HG02798 (cell line): Measurements from ENCODE around the gene SLC35B3.
A peak's percentile ranks its signal among the peaks of the same experiment; 100 is the strongest.
"Not testable (repeated sequence)": the region's sequence is repeated elsewhere in the genome, so short reads cannot be mapped to it uniquely, and the experiment has no call there.

ENCODE experiments used
- ATAC-seq: cut with Tn5 transposase; IDR thresholded peaks from one replicate; pipeline ENCODE4 v1.9.1; 2021; ENCODE audit warnings: mild to moderate bottlenecking; ENCODE audit not compliant: unreplicated experiment, poor library complexity

The SLC35B3 gene

DNA sequence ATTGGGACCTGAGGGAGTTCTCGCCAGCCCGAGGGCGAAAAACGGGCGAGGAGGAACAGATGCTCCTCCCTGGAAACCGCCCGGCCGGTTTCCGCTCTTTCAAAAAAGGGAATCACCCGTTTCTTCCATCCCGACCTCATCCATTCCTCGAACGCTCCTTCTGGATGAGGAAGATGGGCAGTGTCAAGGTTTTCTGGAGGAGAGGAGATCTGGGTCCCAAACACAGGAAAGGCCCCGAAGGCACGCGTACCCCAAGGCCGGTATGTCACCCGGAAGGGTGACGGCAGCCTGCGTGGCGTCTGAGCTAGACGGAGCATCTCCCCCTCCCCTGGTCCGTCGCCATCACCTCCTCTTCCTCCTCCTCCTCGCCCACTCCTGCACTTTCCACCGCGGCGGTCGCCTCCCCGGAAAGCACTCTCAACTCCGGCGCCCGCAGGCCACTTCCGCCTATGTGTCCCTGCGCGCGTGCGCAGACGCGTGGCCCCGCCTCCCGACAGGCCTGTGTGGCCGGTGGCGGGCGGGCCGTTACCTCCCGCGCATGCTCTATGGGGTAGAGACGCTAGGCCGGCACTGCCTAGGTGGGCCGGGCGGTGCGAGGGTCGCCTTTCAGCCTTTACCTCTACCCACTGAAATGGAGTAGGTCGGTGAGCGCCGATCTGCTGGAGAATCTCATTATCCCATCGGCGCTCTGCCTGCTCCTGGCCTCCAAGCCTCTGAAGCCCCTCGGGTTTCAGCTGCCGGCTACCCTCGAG, at the start of gene SLC35B3:
Gene SLC35B3, minus strand, starts transcription at position 453 of the 752 bp plus-strand sequence.
- peak; percentile 97 for ATAC-seq

- no peak for ATAC-seq
These were observed 48.3 kb upstream of the SLC35B3 start for GRCh38 chr6:8483650-8484049.

DNA sequence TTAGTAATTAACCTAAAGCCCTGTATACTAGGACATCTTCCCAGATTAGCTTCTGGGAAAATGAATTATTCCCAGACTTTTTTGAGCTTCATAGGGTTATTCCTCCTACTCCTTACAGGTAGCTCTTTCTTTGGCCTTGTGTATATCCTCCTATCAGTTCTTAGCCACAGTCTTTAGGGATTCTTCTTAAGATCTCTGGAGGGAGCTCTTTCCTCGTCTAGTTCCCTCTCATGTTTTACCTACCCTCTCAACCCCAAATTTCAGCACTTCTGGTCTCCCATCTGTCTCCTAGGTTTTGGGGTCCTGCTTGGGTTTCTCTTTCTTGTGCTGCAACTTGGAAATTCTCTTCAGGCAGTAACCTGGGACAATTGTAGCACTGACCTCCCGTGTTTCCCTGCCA, 46.4 kb upstream of the SLC35B3 start:
- no peak for ATAC-seq

DNA sequence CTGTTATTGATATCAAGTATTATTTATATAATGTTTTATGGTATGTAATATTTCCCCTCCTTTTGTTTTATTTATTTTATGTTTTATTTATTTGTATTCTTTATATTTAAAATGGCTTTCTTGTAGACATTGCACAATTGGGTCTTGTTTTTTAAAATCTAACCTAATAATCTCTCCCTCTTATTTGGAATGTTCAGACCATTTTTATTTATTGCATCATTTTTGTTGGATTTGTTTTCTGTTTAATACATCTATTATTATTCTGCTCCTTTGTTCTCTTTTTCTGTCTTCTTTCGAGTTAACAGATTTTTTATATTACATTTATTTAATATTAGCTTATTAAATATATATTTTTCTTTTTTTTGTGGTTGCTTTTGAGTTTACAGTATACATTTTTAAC, 43.1 kb upstream of the SLC35B3 start:
- no peak for ATAC-seq

DNA sequence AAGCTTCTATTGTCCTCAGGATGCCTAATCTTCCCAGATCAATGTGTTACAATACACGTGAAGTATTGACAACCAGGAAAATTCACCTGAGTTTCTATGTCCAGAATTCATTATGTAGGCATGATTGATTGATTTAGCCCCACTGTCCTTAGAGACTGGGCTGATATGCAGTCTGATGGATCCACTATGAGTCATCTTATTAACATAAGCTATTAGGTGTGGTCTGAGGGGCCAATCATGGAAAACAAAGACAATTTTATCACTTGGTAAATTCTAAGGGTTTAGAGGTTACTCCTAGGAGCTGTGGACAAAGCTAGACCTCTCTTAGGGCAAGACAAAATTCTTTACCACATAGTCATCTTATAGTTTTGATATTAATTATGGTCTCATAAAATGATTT, 41.3 kb upstream of the SLC35B3 start:
- no peak for ATAC-seq

DNA sequence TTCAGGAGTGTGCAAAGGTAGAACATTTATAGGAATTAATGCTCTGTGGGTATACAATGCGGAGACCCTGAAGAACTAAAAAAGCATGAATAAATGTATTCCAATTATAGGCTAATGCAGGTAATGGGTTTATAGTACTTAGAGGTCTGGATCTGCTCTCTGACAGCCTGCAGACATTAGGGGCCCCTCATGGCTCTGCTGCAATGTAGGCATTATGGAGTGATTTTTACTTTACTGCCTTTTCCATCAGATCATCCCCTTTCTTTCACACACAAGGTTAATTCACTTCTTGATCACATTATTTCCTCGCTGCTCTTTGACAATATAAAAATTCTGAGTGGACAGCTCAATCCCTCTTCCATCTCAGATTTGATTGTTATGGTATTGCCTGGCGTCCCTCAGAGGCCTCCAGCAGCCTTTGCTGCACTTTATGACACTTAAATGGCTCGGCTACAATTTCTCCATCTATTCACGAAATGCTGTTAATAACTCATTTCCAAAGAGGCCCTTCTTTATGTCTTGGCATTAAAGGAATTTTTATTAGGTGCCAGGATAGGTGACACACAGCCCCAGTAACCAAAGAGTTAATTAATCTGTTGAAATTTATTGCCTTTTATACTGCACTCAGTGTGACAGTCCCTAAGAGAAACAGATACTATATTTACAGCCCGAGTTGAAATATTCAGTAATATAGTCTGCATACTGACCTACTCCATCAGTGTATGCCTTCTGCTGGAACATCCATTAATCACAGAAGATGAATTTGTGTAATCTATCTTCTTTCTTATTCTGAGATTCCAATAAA, 33.4 kb upstream of the SLC35B3 start:
- no peak for ATAC-seq

DNA sequence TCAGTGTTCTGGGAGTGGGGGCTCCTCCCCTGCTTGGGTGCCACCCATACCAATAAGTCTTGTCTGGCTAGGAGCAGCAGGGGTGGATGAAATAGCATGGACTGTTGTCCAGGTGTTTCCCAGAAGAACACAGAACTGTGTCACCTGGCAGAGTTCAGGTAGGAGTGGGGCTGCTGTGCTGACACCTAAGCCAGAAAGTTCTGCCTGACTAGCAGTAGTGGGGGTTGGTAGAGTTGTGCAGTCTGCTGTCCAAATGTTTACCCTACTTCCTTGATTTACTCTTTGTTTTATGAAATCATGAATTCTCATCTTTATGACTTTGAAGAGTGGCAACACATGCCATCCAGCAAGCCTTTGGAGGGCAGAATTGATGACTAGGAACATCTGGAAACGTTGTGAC, 27.3 kb upstream of the SLC35B3 start:
- no peak for ATAC-seq

- no peak for ATAC-seq
These were observed 26.8 kb upstream of the SLC35B3 start for GRCh38 chr6:8462169-8462568.

- ATAC-seq: no peak
These were observed 11.0 kb upstream of the SLC35B3 start for GRCh38 chr6:8446391-8446790.

DNA sequence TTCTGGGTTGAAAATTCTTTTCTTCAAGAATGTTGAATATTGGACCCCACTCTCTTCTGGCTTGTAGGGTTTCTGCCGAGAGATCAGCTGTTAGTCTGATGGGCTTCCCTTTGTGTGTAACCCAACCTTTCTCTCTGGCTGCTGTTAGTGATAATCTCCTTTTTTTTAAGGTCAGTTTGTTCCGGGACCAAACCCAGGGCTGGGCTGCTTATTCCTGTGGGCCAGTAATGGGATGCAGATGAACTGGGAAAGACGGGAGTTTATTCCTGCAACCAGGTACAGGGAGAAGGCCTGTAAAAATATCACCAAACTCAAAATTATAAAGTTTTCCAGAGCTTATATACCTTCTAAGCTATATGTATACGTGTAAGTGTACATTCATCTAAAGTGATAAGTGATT, 10.6 kb upstream of the SLC35B3 start:
- not testable (repeated sequence) for ATAC-seq

DNA sequence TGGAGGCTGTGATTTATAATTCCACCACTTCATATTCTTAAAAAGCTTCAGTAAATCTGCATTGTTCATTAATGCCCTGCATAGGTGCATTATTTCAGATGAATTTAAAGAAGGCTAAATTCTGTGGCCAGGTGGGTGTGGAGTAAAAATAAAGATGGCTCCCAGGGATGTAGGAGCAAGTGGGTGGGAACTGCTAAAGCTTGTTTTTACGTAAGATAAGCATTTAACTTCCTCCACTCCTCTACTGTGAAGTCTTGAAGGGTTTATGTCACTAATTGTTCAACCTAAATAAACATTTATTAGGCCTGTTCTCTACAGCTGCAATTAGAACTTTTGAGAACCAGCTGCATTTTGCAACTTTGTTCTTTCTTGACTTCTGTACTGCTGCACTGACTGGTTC, 6.8 kb upstream of the SLC35B3 start:
- ATAC-seq: no peak

DNA sequence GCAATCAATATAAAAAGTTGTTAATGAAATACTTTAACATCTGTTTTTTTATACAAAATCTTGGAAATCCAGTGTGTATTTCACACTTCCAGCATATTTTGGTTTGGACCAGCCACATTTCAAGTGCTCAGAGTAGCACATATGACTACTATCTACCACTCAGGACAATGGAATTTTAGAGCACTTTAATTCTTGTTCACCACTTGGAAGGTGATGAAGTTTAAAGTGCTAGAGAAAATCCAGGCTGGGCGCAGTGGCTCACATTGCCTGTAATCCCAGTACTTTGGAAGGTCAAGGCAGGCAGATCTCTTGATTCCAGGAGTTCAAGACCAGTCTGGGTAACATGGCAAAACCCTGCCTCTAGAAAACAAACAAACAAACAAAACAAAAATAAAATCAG, 6.1 kb upstream of the SLC35B3 start:
- ATAC-seq: no peak

DNA sequence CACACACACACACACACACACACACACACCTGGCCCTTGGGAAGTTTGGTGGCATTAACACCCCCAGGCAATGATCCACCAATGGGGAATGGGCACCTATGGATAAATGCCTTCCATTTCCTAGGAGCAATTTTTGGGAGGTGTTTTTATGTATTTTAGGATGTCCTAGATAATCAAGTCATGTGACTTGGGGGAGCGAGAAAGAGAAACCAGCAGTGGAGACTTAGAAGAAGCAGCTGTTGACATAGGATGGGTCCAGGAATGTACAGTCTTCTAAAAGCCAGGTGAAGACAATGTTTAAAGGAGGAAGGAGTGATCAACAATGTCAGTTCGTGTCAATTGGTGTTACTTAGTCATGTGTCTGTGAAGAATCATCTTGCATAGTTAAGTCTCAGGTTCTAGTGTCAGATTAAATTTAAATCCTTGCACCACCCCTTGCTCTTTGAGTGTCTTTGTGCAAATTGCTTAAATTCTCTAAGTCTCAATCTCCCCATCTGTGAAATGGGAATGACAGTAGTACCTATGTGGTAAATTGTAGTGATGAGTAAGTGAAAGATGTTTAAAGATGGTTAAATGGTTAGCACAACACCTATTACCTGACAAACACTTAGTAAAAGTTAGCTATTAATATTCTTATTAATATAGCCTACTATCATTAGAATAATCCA, 4.4 kb upstream of the SLC35B3 start:
- no peak for ATAC-seq

GRCh38 chr6:8437813-8438212, 2.5 kb upstream of the SLC35B3 start:
- no peak for ATAC-seq

DNA sequence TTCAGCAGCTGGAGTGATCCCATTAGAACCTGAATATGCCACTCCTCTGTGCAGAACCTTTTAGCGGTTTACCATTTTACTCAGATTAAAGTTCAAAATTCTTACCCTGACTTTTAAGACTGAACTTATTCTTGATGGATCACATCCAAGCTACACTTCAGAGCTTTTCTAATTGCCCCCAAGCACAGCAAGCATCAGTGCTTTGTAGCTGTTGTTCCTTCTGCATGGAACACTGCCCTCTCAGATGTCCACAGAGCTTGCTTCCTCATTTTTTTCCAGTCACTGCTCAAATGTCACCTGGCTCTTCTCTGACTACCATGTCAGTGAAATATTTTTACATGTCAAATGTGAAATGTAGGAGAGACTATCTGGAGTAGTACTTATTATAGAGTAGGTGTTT, 1.6 kb upstream of the SLC35B3 start:
- ATAC-seq: no peak

DNA sequence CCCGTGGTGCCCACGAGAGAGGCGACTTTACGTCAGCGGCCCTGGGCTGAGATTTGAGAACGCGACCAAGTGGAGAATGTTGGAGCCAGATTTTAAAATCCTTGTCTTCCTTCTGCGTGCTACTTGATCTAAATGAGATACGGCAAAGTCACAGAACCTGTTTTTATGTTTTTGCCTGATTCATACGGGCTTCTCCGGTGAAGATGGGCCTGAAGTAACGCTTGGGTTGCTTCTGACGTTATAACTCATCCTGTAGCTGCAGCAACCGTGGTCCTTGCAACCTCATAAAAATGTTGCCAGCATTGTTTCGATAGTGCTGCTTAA, 462 bp upstream of the SLC35B3 start:
- ATAC-seq: no peak

- peak; percentile 9 for ATAC-seq
These were observed 635 bp downstream of the SLC35B3 start for GRCh38 chr6:8434727-8435092.

DNA sequence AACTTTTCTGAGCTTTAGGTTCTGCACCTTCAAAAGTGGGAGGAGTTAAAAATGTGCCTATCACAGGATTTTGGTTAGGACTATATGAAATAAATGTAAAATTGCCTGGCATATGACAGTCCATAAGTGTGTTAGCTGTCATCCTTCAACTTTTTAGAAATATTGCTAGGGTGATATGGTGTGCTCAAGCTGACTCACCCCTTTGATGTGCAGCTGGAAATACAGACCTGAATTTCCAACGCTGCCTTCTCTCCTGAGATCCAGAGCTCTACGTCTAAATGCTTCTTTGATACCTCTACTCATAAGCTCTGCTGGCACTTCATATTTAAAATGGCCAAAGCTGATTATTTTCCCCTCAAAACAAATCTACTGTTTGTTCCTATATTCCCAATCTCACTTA, 2.7 kb downstream of the SLC35B3 start:
- no peak for ATAC-seq

DNA sequence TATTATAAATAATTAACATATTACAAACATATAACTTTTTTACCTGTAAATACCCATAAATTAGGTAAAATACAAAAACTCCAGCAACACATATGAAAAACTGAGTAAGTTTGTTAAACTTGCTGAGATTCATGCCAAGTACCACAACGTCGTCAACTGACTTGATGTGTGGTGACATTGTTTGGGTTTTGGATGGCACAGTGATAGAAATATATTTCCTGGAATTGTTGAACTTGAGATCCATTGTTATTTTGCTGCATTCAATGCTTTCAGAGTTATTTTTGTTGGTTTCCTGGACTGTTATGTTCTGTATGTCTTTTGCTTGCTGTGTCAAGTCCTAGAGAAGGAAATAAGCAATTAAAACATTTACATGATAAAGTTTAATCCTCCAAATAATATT, 5.5 kb downstream of the SLC35B3 start:
- no peak for ATAC-seq

GRCh38 chr6:8426544-8426943, 8.8 kb downstream of the SLC35B3 start:
- ATAC-seq: not testable (repeated sequence)

DNA sequence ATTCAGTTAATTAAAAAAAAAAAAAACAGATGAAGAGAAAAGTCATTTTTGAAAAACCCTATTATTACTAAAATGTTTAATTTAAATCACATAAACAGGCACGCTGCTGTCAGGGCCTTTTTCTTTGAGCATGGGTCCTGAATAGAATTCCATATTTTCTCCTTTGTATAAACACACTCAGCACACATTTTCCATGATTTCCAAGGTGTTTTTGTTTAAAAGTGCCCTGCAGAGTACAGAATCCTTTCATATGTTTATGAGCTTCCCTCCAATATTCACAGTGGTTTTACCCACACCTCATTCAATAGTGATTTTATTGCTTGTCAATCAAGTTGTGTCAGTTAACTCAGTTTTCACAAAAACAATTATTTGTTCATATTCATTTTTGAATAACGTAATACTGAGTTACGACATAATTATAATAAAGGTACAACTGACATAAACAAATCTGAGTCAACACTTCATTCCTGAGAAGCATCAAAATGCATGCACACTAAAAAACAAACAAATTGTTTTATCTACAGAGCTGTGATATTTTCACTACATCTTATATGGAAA, 15.2 kb downstream of the SLC35B3 start:
- no peak for ATAC-seq
